Activated naive CD4-positive, alpha-beta T cell (primary cell): ENCODE data around the gene RUVBL2.
"Not testable (repeated sequence)": the region's sequence is repeated elsewhere in the genome, so short reads cannot be mapped to it uniquely, and the experiment has no call there.

Source experiments
- DNase-seq, 4 experiments: peaks; one replicate each; lab custom pipeline; 2025; lab: John Stamatoyannopoulos, UW

Gene RUVBL2

GRCh38 chr19:49018388-49019241, 24.9 kb downstream of the RUVBL2 start:
- DNase-seq, result peak in 1 of 4 experiments; percentile 3

GRCh38 chr19:49019242-49019932, 25.7 kb downstream of the RUVBL2 start:
- peak in 3 of 4 experiments; percentile 24 to 55 (median 48) for DNase-seq

- DNase-seq, result no peak
Observed at GRCh38 chr19:49020342-49020741, 26.7 kb downstream of the RUVBL2 start.

- DNase-seq, result no peak
Observed at GRCh38 chr19:49020931-49021895, 27.5 kb downstream of the RUVBL2 start.

- DNase-seq, result no peak
Observed at GRCh38 chr19:49022116-49022515, 28.4 kb downstream of the RUVBL2 start.

- not testable (repeated sequence) for DNase-seq
Observed at GRCh38 chr19:49024233-49024632, 30.5 kb downstream of the RUVBL2 start, which contains the start of gene CGB3. TSS of gene CGB3 (minus strand) at chr19:49024333. CDS start at chr19:49023971, 362 bp downstream.

- DNase-seq, result not testable (repeated sequence)
Observed at GRCh38 chr19:49025088-49025487, 31.4 kb downstream of the RUVBL2 start.

- not testable (repeated sequence) for DNase-seq
Observed at GRCh38 chr19:49025599-49025998, 31.9 kb downstream of the RUVBL2 start.

GRCh38 chr19:49028686-49029085, 35.0 kb downstream of the RUVBL2 start:
- DNase-seq, result not testable (repeated sequence)

GRCh38 chr19:49029749-49030148, 36.1 kb downstream of the RUVBL2 start:
- not testable (repeated sequence) for DNase-seq

GRCh38 chr19:49030323-49030722, 36.6 kb downstream of the RUVBL2 start:
- DNase-seq, result not testable (repeated sequence)

- peak in 2 of 4 experiments; percentile 35 to 50 for DNase-seq
Observed at GRCh38 chr19:49031642-49032301, 38.1 kb downstream of the RUVBL2 start, which contains the start of gene CGB2. TSS of gene CGB2 (plus strand) at chr19:49031890. CDS start at chr19:49032096, 206 bp downstream.

- peak in 1 of 4 experiments; percentile 5 for DNase-seq
Observed at GRCh38 chr19:49036815-49037214, 43.1 kb downstream of the RUVBL2 start, which contains the start of gene CGB1. TSS of gene CGB1 (minus strand) at chr19:49036895. CDS start at chr19:49036711, 184 bp downstream.

- not testable (repeated sequence) for DNase-seq
Observed at GRCh38 chr19:49038111-49038510, 44.4 kb downstream of the RUVBL2 start.

- not testable (repeated sequence) for DNase-seq
Observed at GRCh38 chr19:49038557-49039276, 45.0 kb downstream of the RUVBL2 start.

- DNase-seq, result not testable (repeated sequence)
Observed at GRCh38 chr19:49039736-49040135, 46.0 kb downstream of the RUVBL2 start.

GRCh38 chr19:49042177-49042576, 48.5 kb downstream of the RUVBL2 start:
- DNase-seq, result no peak

GRCh38 chr19:49042666-49043065, 49.0 kb downstream of the RUVBL2 start:
- not testable (repeated sequence) for DNase-seq

- not testable (repeated sequence) for DNase-seq
Observed at GRCh38 chr19:49043548-49043947, 49.9 kb downstream of the RUVBL2 start, which contains the start of gene CGB5. TSS of gene CGB5 (plus strand) at chr19:49043848. CDS start at chr19:49044210, 362 bp downstream.

GRCh38 chr19:49049011-49049410, 55.3 kb downstream of the RUVBL2 start, which contains the start of gene CGB8:
TSS of gene CGB8 (minus strand) at chr19:49049111. CDS start at chr19:49048739, 372 bp downstream.
- DNase-seq, result not testable (repeated sequence)
